Activated CD8-positive, alpha-beta T cell treated with anti-CD3 and anti-CD28 coated beads for 36 hours (primary cell): ENCODE measurements around the gene HCRTR1. TPM values are rescaled to one million over a fixed set of nuclear protein-coding genes. Genes with fewer than 3 reads are reported as not detected.
"Not testable (repeated sequence)": the region's sequence is repeated elsewhere in the genome, so short reads cannot be mapped to it uniquely, and the experiment has no call there.

Source experiments
- ATAC-seq: fragments of 200-7000 bp; cut with Tn5 transposase; one replicate; pipeline ENCODE4 v1.10.0; 2021; ENCODE audit warnings: mild to moderate bottlenecking, moderate library complexity
- CTCF ChIA-PET: fragments of 350-600 bp; sonication (Branson Sonifier 250); formaldehyde crosslinking; loops from one replicate; lab custom pipeline; 2021; ENCODE audit warnings: antibody characterized with exemption; lab: Charles Lee
- POLR2A ChIA-PET: fragments of 350-600 bp; sonication (Branson Sonifier 250); formaldehyde crosslinking; loops from one replicate; lab custom pipeline; 2021; ENCODE audit warnings: antibody characterized with exemption; lab: Charles Lee
- DNase-seq: peaks from one replicate; pipeline ENCODE4 v3.0.0-alpha.2; 2020
- H3K27ac Mint-ChIP-seq: one replicate; pipeline ENCODE4 v1.8.0; 2021; ENCODE audit warnings: mild to moderate bottlenecking, mixed read lengths
- H3K27me3 Mint-ChIP-seq: one replicate; pipeline ENCODE4 v1.8.0; 2021; ENCODE audit warnings: mixed read lengths
- H3K36me3 Mint-ChIP-seq: one replicate; pipeline ENCODE4 v1.8.0; 2021; ENCODE audit warnings: low read depth, mixed read lengths
- H3K4me1 Mint-ChIP-seq: one replicate; pipeline ENCODE4 v1.8.0; 2021; ENCODE audit warnings: low read depth, mixed read lengths
- H3K4me3 Mint-ChIP-seq: one replicate; pipeline ENCODE4 v1.8.0; 2021; ENCODE audit warnings: mild to moderate bottlenecking, moderate library complexity, mixed read lengths
- H3K9me3 Mint-ChIP-seq: one replicate; pipeline ENCODE4 v1.8.0; 2021; ENCODE audit warnings: mixed read lengths
- CTCF ChIP-seq: fragments of 200-600 bp; IDR thresholded peaks from one replicate; pipeline ENCODE4 v1.8.0; 2022; ENCODE audit warnings: antibody characterized with exemption, mild to moderate bottlenecking
- intact Hi-C: fragments of 100-400 bp; cut with micrococcal nuclease; formaldehyde crosslinking; loops from one replicate; pipeline ENCODE4 v1.10.0; 2022
- total RNA-seq, 2 experiments: library from RNA; stranded (reverse); gene quantifications; one replicate each; pipeline ENCODE4 v1.2.3, GENCODE V29; 2021

The HCRTR1 gene
- total RNA-seq, 2 experiments from 2014 or later: not detected

- Mint-ChIP-seq H3K27me3 (peaks cover 11% of the 10 kb centered on the region), H3K4me1 (no peaks in the 10 kb centered on the region), H3K36me3 (no peaks in the 10 kb centered on the region), H3K27ac (no peak overlapping the region), H3K4me3 (no peak overlapping the region), H3K9me3 (no peaks in the 10 kb centered on the region)
- DNase-seq (no peak), ATAC-seq (no peak)
- TF ChIP-seq CTCF: no peak
- intact Hi-C loops: no loop called here
- ChIA-PET CTCF (no interaction called here), POLR2A (no interaction called here)
Observed at GRCh38 chr1:31584869-31585735, 32.4 kb upstream of the HCRTR1 start.

GRCh38 chr1:31585736-31586365 is 31.6 kb upstream of the HCRTR1 start:
- no peaks in the 10 kb centered on the region for H3K4me1 Mint-ChIP-seq
- H3K9me3 Mint-ChIP-seq: no peaks in the 10 kb centered on the region
- H3K27ac Mint-ChIP-seq: no peak overlapping the region
- ATAC-seq: no peak
- H3K4me3 Mint-ChIP-seq: no peak overlapping the region
- POLR2A ChIA-PET: no interaction called here
- DNase-seq: no peak
- peaks cover 11% of the 10 kb centered on the region for H3K27me3 Mint-ChIP-seq
- intact Hi-C loops: no loop called here
- CTCF ChIA-PET: no interaction called here
- TF ChIP-seq CTCF: no peak
- H3K36me3 Mint-ChIP-seq: no peaks in the 10 kb centered on the region

- DNase-seq: no peak
- ChIA-PET POLR2A (no interaction called here), CTCF (interaction anchor here (1.1 to 1.8 kb wide), 2 partner anchors 22 to 38 kb away, joined by 3 to 10 read pairs; no protein-coding TSS in a partner anchor)
- no peak for ATAC-seq
- Mint-ChIP-seq H3K4me3 (no peak overlapping the region), H3K36me3 (no peaks in the 10 kb centered on the region), H3K9me3 (no peaks in the 10 kb centered on the region), H3K27me3 (peaks cover 11% of the 10 kb centered on the region), H3K27ac (no peak overlapping the region), H3K4me1 (no peaks in the 10 kb centered on the region)
- TF ChIP-seq CTCF: no peak
- intact Hi-C loops: no loop called here
Observed at GRCh38 chr1:31586376-31587327, 30.8 kb upstream of the HCRTR1 start.

- H3K27ac Mint-ChIP-seq, H3K4me1 Mint-ChIP-seq: not testable (repeated sequence)
Observed at GRCh38 chr1:31587328-31587699, 30.2 kb upstream of the HCRTR1 start.

More at GRCh38 chr1:31587328-31587699, 30.2 kb upstream of the HCRTR1 start:
- H3K4me3 Mint-ChIP-seq, ATAC-seq, H3K9me3 Mint-ChIP-seq, POLR2A ChIA-PET, DNase-seq, H3K36me3 Mint-ChIP-seq, intact Hi-C loops: not testable (repeated sequence)
- CTCF ChIA-PET: interaction anchor here (1.0 to 1.8 kb wide), 10 partner anchors 9 to 63 kb away, joined by 3 to 10 read pairs (median 4); no protein-coding TSS in a partner anchor
- peaks cover 11% of the 10 kb centered on the region for H3K27me3 Mint-ChIP-seq
